Breast epithelium (tissue), 3 donors: Measurements from ENCODE around the gene HOXB5.

ENCODE experiments used
- POLR2A ChIP-seq: fragments of 450-650 bp; IDR thresholded peaks from one replicate; pipeline ENCODE4 v1.6.1; 2016; ENCODE audit warnings: antibody characterized with exemption, mild to moderate bottlenecking, moderate library complexity
- POLR2AphosphoS5 ChIP-seq, 3 donors: sonication (generic); formaldehyde crosslinking; IDR thresholded peaks; one replicate each; pipeline ENCODE4 v1.6.1; 2017; ENCODE audit warnings: antibody characterized with exemption in 3 of 3
- TF ChIP-seq, protein P1 (sequence below), 3 donors: fragments of 450-650 bp; IDR thresholded peaks; one replicate each; pipeline ENCODE4 v1.5.1; 2016 to 2017; ENCODE audit warnings: antibody characterized with exemption in 3 of 3, mild to moderate bottlenecking in 3 of 3, moderate library complexity in 3 of 3

DNA sequence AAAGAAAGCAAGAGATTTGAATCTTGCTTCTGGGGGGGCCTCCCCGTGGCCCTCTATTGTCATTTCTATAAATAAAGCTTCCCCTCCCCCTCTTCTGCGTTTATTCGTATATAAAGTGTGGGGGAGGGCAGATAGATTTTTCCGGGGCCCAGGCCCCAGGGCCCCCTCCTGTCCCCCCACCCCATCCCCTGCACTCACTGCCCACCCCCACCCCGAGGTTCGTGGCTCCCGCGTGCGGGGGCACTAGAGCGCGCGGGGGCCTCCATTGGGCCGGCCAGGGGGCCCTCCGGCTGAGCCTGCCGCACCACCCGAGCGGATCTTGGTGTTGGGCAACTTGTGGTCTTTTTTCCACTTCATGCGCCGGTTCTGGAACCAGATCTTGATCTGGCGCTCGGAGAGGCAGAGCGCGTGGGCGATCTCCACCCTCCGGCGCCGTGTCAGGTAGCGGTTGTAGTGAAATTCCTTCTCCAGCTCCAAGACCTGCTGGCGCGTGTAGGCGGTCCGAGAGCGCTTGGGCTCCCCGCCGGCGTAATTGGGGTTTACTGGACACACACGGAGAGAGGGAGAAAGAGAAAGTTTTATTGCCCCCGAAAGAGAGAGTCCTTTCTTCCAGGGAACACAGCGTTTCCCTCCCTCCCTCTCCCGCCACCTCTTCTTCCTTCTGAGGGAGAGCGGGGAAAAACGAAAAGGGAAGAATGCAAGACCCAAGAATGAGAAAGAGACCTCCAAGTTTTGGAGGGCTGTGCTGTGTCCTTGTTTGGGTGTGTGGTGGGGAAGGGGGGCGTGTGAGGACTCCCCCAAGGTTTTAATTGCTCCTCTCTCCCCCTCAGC lies 16.9 kb downstream of the HOXB5 start:
- TF ChIP-seq, protein P1, sequence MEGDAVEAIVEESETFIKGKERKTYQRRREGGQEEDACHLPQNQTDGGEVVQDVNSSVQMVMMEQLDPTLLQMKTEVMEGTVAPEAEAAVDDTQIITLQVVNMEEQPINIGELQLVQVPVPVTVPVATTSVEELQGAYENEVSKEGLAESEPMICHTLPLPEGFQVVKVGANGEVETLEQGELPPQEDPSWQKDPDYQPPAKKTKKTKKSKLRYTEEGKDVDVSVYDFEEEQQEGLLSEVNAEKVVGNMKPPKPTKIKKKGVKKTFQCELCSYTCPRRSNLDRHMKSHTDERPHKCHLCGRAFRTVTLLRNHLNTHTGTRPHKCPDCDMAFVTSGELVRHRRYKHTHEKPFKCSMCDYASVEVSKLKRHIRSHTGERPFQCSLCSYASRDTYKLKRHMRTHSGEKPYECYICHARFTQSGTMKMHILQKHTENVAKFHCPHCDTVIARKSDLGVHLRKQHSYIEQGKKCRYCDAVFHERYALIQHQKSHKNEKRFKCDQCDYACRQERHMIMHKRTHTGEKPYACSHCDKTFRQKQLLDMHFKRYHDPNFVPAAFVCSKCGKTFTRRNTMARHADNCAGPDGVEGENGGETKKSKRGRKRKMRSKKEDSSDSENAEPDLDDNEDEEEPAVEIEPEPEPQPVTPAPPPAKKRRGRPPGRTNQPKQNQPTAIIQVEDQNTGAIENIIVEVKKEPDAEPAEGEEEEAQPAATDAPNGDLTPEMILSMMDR (IDR thresholded peaks at IDR 0.05) = no peak
- TF ChIP-seq POLR2A (no peak), POLR2AphosphoS5 (IDR thresholded peaks at IDR 0.05) (peak in 2 of 3 donors; percentile 27 to 60)
